CD14-positive monocyte (primary cell): Measurements from ENCODE around the gene LRRC38. TPM values are rescaled to one million over a fixed set of nuclear protein-coding genes. Genes with fewer than 3 reads are reported as not detected.
"Not testable (repeated sequence)": the region's sequence is repeated elsewhere in the genome, so short reads cannot be mapped to it uniquely, and the experiment has no call there.

ENCODE experiments used
- DNase-seq, 3 donors: peaks; one replicate each; pipeline ENCODE4 v3.0.0-alpha.2; 2011 to 2022
- H2AFZ ChIP-seq: 2 replicates; pipeline ENCODE4 v1.6.0; 2012; ENCODE audit warnings: mild to moderate bottlenecking, low read depth, low read length, inconsistent platforms; ENCODE audit not compliant: insufficient read depth, poor library complexity, severe bottlenecking
- H3K27ac ChIP-seq, 2 donors: 1 replicate in 1 of 2; 2 replicates in 1 of 2; pipeline ENCODE4 v1.5.1; 2012 to 2013; ENCODE audit warnings: low read length in 2 of 2, control low read depth in 1 of 2, inconsistent platforms in 1 of 2, low read depth in 1 of 2, mild to moderate bottlenecking in 1 of 2
- H3K27me3 ChIP-seq, 2 donors: one replicate each; pipeline versions ENCODE4 v1.6.0 to v1.6.1; 2011 to 2013; ENCODE audit warnings: low read length in 2 of 2; ENCODE audit not compliant: control insufficient read depth in 2 of 2, insufficient read depth in 2 of 2
- H3K36me3 ChIP-seq, 2 donors: replicated peaks in 1 of 2; 1 replicate in 1 of 2; 2 replicates in 1 of 2; pipeline versions ENCODE4 v1.5.1 to v1.6.1; 2012 to 2013; ENCODE audit warnings: low read length in 2 of 2, control low read depth in 1 of 2, inconsistent platforms in 1 of 2, mild to moderate bottlenecking in 1 of 2; ENCODE audit not compliant: insufficient read depth in 2 of 2, control insufficient read depth in 1 of 2
- H3K4me1 ChIP-seq, 2 donors: 1 replicate in 1 of 2; 2 replicates in 1 of 2; pipeline versions ENCODE4 v1.5.1 to v1.6.1; 2012 to 2013; ENCODE audit warnings: low read length in 2 of 2, control low read depth in 1 of 2, inconsistent platforms in 1 of 2, mild to moderate bottlenecking in 1 of 2, moderate library complexity in 1 of 2; ENCODE audit not compliant: insufficient read depth in 2 of 2, control insufficient read depth in 1 of 2
- H3K4me2 ChIP-seq: replicated peaks from 2 replicates; pipeline ENCODE3; 2012; ENCODE audit warnings: low read length, moderate library complexity, mild to moderate bottlenecking; ENCODE audit not compliant: poor library complexity, severe bottlenecking; ENCODE audit errors: extremely low read depth
- H3K4me3 ChIP-seq, 3 experiments: fragments of 200-600 bp in 1 of 3; sonication (generic) in 1 of 3; replicated peaks in 1 of 3; 1 replicate in 2 of 3; 2 replicates in 1 of 3; pipeline ENCODE4 v1.5.1; 2011 to 2013; ENCODE audit warnings: low read length in 3 of 3, mild to moderate bottlenecking in 3 of 3, control low read depth in 2 of 3, low read depth in 2 of 3, inconsistent platforms in 1 of 3, moderate library complexity in 1 of 3
- H3K79me2 ChIP-seq: 2 replicates; pipeline ENCODE4 v1.6.0; 2012; ENCODE audit warnings: mild to moderate bottlenecking, control low read depth, inconsistent platforms, low read length, moderate library complexity; ENCODE audit not compliant: insufficient read depth
- H3K9ac ChIP-seq: 2 replicates; pipeline ENCODE4 v1.6.0; 2017; ENCODE audit warnings: low read length, mild to moderate bottlenecking; ENCODE audit not compliant: insufficient read depth, poor library complexity, severe bottlenecking
- H3K9me3 ChIP-seq, 2 donors: replicated peaks in 1 of 2; 1 replicate in 1 of 2; 2 replicates in 1 of 2; pipeline versions ENCODE4 v1.5.1 to v1.6.1; 2012 to 2013; ENCODE audit warnings: low read length in 2 of 2, control low read depth in 1 of 2; ENCODE audit not compliant: control insufficient read depth in 1 of 2, insufficient read depth in 1 of 2
- H4K20me1 ChIP-seq: 2 replicates; pipeline ENCODE4 v1.6.0; 2012; ENCODE audit warnings: mild to moderate bottlenecking, low read length, control low read depth, moderate library complexity; ENCODE audit not compliant: insufficient read depth
- H3K27ac Mint-ChIP-seq, 7 donors: one replicate each; pipeline ENCODE4 v1.8.0; 2020; ENCODE audit warnings: mild to moderate bottlenecking in 7 of 7, mixed read lengths in 7 of 7, moderate library complexity in 6 of 7, inconsistent platforms in 2 of 7
- H3K27me3 Mint-ChIP-seq, 3 donors: one replicate each; pipeline ENCODE4 v1.8.0; 2021 to 2022; ENCODE audit warnings: low read depth in 3 of 3, mild to moderate bottlenecking in 3 of 3, mixed read lengths in 3 of 3, moderate library complexity in 3 of 3, inconsistent platforms in 1 of 3
- H3K36me3 Mint-ChIP-seq, 2 donors: one replicate each; pipeline ENCODE4 v1.8.0; 2020; ENCODE audit warnings: mixed read lengths in 2 of 2, inconsistent platforms in 1 of 2, mild to moderate bottlenecking in 1 of 2
- H3K4me1 Mint-ChIP-seq: one replicate; pipeline ENCODE4 v1.8.0; 2020; ENCODE audit warnings: mild to moderate bottlenecking, mixed read lengths
- H3K4me3 Mint-ChIP-seq, 2 donors: one replicate each; pipeline ENCODE4 v1.8.0; 2020; ENCODE audit warnings: mild to moderate bottlenecking in 2 of 2, mixed read lengths in 2 of 2, moderate library complexity in 1 of 2
- H3K9me3 Mint-ChIP-seq, 7 donors: one replicate each; pipeline ENCODE4 v1.8.0; 2020 to 2022; ENCODE audit warnings: mixed read lengths in 7 of 7, mild to moderate bottlenecking in 6 of 7, moderate library complexity in 6 of 7, inconsistent platforms in 2 of 7
- CTCF ChIP-seq: fragments of 200-600 bp; IDR thresholded peaks from one replicate; pipeline ENCODE4 v1.8.0; 2022; ENCODE audit warnings: antibody characterized with exemption, mild to moderate bottlenecking
- WGBS: methylation state at CpG from one replicate; pipeline ENCODE4 v1.1.5; 2013; ENCODE audit warnings: missing lambda C conversion rate; ENCODE audit not compliant: insufficient coverage; 5-methylcytosine and 5-hydroxymethylcytosine counted together
- intact Hi-C, 2 donors: fragments of 100-400 bp; cut with micrococcal nuclease; formaldehyde crosslinking; loops; one replicate each; pipeline versions ENCODE4 v1.15.0 to v1.15.1; 2023
- polyA plus RNA-seq, 3 donors: library from polyadenylated mRNA; depleted of rRNA in 1 of 3; unstranded in 2 of 3; stranded (reverse) in 1 of 3; fragments of 300-500 nt in 2 of 3; fragments of >200 nt in 1 of 3; fragmentation: Illumina TruSeq in 2 of 3; gene quantifications; 1 replicate in 2 of 3; 2 replicates in 1 of 3; pipeline ENCODE4 v1.2.3, GENCODE V29; 2012 to 2021

The LRRC38 gene
- polyA plus RNA-seq, 3 donors = not detected

- H3K36me3 Mint-ChIP-seq = no peaks in the 10 kb centered on the region
- H3K4me3 Mint-ChIP-seq = no peak overlapping the region
- no CpG with 5 or more reads among the region's 3 CpGs for WGBS
- H3K27me3 Mint-ChIP-seq = peaks cover 0 to 6% (median 1%) of the 10 kb centered on the region in 3 donors
- H3K4me1 Mint-ChIP-seq = no peaks in the 10 kb centered on the region
- Histone ChIP-seq H3K79me2 (no peaks in the 10 kb centered on the region), H3K27me3 (no peaks in the 10 kb centered on the region), H3K9me3 (peaks cover 0 to 7% of the 10 kb centered on the region in 2 donors), H4K20me1 (no peaks in the 10 kb centered on the region), H3K4me3 (no peak overlapping the region), H3K36me3 (no peaks in the 10 kb centered on the region), H2AFZ (no peak overlapping the region), H3K9ac (no peak overlapping the region), H3K27ac (no peak overlapping the region), H3K4me1 (no peaks in the 10 kb centered on the region), H3K4me2 (no peak overlapping the region)
- H3K27ac Mint-ChIP-seq = no peak overlapping the region
- no peak for TF ChIP-seq CTCF
- peaks cover 6 to 15% (median 10%) of the 10 kb centered on the region in 7 donors for H3K9me3 Mint-ChIP-seq
- intact Hi-C loops = no loop called here
- DNase-seq = no peak
These were observed 78.3 kb downstream of the LRRC38 start for GRCh38 chr1:13435458-13435857.

- H3K9me3 ChIP-seq, H3K36me3 Mint-ChIP-seq, H3K4me3 Mint-ChIP-seq, H3K4me3 ChIP-seq, H3K27ac ChIP-seq, DNase-seq, H3K4me2 ChIP-seq, H3K27me3 ChIP-seq, H3K27me3 Mint-ChIP-seq, H2AFZ ChIP-seq, intact Hi-C loops, H3K79me2 ChIP-seq, H3K4me1 ChIP-seq, H3K9ac ChIP-seq, H3K36me3 ChIP-seq, H3K4me1 Mint-ChIP-seq, H4K20me1 ChIP-seq, H3K27ac Mint-ChIP-seq: not testable (repeated sequence)
- peaks cover 6 to 15% (median 10%) of the 10 kb centered on the region in 7 donors for H3K9me3 Mint-ChIP-seq
- WGBS = 93% methylated on average over 26 of the region's 32 CpGs
These were observed 80.0 kb downstream of the LRRC38 start for GRCh38 chr1:13433694-13434358.
